GM21447 (cell line): ENCODE data around the gene EI24.

ENCODE experiments used
- ATAC-seq: cut with Tn5 transposase; IDR thresholded peaks from one replicate; pipeline ENCODE4 v1.9.1; 2021; ENCODE audit not compliant: unreplicated experiment

EI24 gene

DNA sequence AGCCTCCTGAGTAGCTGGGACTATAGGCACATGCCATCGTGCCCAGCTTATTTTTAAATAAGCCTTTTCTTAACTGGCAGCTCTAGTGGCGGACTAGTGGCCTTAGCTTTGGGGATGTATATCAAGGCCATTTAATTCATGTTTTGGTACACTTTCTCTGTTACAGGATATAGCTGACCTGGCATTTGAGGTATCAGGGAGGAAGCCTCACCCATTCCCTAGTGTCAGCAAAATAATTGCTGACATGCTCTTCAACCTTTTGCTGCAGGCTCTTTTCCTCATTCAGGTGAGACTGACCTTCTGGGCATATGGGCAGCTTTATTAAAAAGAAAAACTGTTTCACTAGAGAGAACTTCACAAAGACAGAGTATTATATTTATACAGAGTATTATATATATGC is 9.5 kb downstream of the EI24 start:
- ATAC-seq = no peak

DNA sequence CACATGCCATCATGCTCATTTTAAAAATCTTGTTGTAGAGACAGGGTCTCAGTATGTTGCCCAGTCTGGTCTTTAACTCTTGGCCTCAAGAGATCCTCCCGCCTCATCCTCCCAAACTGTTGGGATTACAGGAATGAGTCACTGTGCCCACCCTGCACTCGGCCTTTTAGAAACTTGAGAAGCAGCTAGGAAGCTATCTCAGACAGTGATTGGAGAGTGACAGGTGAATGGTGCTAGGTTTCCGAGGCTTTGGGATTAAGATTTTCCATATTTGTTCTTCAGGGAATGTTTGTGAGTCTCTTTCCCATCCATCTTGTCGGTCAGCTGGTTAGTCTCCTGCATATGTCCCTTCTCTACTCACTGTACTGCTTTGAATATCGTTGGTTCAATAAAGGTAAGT is 10.5 kb downstream of the EI24 start:
- ATAC-seq = no peak

DNA sequence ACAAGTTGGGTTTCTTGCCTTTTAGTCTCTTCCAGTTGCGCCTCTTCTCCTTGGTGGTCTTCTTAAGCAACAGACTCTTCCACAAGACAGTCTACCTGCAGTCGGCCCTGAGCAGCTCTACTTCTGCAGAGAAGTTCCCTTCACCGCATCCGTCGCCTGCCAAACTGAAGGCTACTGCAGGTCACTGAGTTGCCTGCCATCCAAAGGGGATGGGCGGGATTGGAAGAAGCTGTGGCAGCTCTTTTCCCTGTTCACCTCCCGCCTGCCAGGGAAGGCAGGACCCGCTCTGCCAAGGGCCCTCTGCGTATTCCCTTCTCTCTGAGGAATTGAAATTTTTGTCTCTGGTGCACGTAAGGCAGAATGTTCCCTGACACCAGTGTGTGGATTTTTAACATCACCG is 14.2 kb downstream of the EI24 start:
- no peak for ATAC-seq

DNA sequence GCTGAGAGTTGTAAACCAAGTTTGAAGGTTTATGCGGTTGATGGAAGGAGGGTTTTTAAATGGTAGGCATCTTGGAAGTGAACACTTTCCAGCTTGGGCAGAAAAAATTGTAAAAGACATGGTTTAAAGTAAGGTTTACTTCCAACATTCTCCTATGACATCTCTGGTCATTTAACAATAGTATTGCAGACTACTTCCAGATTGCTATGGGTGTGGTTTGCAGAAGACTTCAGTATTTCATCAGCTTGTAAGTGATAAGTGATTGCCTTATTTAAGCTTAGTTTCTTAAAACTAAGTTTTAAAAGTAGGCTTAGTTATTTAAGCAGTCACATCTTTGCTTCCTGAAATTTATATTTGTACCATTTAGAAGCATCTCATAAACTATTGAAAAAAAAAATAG is 16.2 kb downstream of the EI24 start:
- ATAC-seq = no peak

DNA sequence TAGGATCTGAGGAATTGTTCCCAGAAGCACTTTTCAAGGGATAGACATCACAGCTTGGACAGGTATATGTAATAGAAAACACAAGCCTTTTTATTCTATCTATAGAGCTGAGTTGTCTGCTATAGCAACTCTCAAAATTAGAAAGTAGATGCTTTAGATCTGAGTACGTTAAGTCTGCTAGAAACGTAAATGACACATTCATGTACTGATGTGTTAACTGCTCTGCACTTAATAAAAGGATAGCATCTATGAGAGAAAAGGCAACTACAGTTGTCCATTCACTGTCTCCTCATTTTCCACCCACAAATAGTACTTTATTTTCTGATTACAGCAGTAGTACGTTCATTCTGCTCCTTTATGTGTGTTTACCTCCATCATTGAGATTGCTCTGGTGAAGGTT is 17.3 kb downstream of the EI24 start:
- no peak for ATAC-seq

DNA sequence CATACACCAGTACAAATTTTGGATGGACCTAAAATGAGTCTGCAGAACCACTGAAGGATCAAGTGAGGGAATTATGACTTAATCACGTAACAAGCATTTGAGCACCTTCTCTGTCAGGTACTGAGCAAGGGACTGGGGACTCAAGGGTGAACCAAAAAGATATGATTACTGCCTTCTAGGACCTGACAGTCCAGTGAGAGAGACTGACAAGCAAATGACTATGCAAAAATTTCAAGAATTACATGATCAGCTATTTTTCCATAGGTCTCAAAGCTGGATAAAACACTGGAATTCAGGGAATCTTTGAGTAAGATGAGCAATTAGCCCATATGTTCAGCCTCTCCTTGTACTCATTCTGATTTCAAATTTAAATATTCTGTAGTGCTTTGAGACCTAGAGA is 18.2 kb downstream of the EI24 start:
- ATAC-seq = no peak

DNA sequence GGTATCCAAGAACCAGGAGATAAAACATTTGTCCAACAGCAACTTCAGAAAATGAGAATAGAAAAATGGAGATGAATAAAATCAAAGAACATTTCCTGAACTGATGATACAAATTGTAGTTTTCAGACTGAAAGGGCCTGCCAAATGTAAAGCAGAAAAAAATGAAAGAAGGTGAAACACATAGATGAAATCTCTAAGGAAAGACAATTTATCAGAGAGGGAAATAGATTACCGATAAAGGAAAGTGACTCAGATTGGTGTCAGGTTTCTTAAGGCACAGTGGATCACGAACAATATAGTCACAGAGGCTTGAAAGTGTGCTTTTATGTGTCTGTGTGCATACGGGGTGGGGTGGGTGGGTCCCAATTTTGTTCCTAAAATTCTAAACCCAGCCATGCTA is 19.2 kb downstream of the EI24 start:
- ATAC-seq = no peak

DNA sequence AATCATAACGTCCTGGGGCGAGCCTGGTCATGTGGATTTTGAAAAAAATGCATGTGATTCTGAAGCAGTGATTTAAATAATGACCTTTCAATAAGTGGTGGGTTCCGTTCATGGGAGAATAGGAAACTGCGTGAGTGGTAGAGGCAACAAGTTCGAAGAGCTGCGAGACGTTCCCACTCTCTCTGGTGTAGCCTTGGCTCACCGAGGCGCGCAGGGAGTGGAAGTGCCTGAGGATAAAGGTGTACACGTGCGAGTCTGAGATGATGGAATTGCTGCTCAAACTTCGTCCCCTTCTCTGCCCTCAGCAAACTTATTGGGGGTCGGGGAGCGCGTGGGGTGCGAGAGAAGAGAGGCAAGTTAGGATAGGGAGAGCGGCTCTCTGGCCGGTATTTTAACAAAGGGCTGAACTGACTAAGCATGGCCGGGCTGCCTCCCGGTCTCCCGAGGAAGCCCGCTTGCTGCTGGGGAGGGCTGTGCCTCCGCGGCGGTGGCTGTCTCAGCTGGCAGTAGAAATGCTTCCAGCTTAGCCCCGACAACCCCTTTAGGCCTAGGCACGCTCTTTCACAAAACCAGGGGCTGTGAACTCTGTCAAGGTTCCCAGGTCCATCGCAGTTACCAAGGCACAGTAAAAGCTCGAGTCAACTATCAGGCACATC is 22.5 kb downstream of the EI24 start:
- peak; percentile 22 for ATAC-seq

DNA sequence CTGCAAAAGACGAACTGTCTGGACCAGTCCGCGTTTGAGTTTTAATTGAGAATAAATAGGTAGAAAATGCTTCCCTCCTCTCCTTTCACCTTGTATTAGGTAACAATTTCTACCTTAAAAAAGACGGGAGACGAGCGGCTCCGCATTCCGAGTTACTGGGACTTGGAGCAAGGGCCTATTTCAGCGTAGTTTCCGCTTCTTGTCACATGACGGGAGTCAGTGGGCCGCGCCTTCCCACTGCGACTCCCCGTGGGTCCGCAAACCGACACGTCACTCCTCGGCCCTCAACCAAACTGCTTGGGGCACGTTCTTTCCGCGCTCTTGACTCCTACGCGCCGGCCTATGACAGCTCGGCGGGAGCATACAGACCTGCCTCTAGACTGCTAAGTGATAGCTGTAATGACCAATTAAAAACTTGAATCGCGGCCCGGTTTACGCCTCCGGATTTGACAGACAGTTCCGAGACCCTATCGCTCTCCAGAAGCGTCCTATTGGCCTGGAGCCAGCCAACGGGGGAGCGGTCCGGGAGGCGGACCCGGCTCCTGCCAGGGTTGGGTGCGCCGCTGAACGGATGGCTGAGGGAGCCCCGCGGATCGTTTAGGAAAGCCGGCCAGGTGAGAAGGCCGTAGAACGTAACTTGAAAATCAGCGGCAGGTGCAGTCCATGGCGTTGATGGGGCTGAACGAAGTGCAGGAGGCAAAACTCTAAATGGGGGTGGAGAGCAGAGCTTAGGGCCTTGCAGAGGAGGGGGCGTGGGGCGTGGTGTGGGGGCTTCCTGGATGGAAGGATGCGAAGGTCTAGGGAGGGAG is 23.2 kb downstream of the EI24 start, which contains the start of gene STT3A:
Gene STT3A (plus strand): TSS at position 548 of the 809 bp plus-strand sequence. CDS start 3,064 bp downstream, outside the sequence.
- ATAC-seq = peak; percentile 97

DNA sequence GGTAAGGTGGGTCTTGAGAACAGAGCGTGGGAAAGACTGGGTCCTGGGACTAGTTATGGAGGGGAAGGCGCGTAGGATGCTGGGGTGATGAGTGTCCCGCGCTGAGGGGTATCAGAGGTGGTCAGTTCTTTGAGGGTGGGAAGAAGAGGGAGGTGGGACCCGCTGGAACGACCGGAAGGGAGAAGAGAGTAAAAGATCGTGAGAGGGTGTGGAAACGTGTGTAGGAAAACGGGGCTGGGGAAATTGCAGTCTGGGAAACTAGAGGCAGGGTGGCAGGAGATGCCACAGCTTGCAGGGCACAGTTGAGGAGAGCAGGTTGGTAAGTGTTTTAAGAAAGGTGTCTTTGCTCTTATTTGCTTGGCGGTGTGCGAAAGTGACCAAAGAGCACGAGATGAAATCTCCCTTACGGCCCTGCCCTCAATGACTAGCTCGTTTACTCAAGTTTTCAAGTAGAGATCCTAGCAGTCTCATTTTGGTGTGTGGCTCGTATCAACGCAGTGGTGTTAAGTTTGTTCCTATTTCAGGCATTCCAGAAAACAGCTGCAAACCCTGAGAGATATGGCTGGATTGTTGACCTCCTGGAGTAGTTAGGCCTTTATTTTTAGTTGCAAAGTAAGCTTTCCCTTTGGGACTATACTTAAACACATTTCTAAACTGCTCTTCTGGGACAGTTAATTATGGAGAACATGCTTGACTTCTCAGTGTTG is 24.0 kb downstream of the EI24 start:
- ATAC-seq = peak; percentile 1

DNA sequence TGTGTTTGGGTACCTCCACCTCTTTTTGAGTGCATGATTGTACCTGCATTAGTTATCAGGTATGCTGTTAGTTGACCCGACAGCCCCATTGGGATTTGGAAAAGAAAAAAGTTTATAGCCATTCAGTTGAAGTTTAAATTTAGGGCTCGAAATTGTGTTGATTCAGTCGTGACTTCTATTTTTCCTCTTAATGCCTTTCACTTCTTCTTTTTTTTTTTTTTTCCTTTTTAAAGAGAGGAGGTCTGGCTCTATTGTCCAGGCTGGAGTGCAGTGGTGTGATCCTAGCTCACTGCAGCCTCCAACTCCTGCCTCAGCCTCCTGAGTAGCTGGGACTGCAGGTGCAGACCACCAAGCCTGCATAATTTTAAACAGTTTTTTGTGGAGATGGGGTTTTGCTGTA is 25.7 kb downstream of the EI24 start:
- ATAC-seq = no peak

DNA sequence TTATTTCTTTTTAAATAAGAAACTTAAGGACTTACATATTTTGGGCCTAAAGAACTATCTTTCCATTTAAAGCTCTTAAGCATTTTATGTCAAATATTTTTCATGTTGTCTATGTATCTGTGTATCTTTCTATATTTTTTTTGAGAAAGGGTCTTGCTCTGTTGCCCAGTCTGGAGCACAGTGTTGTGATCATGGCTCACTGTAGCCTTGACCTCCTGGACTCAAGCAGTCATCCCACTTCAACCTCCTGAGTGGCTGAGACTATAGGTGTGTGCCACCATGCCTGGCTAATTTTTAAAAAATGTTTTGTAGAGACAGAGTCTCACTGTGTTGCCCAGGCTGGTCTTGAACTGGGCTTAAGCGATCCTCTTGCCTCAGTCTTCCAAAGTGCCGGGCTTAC is 31.4 kb downstream of the EI24 start:
- no peak for ATAC-seq

DNA sequence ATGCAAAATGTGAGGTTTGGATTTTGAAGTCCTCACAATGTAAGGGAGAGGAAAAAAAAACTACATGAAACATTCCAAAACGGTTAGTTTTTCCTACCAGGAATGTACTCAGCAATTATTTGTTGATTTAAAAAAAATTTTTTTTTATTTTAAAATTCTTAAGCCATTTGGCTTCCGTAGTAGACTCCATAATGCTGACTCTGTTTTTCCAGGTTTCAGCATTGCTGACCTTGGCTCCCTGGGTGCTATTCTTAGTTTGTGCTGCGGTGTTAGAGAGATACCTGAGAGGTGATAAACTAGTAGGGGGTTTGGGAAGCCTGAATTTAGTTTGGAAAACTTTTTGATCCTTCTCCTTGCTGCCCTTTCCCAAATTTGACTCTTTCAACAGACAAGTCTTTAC is 33.9 kb downstream of the EI24 start:
- ATAC-seq = no peak

DNA sequence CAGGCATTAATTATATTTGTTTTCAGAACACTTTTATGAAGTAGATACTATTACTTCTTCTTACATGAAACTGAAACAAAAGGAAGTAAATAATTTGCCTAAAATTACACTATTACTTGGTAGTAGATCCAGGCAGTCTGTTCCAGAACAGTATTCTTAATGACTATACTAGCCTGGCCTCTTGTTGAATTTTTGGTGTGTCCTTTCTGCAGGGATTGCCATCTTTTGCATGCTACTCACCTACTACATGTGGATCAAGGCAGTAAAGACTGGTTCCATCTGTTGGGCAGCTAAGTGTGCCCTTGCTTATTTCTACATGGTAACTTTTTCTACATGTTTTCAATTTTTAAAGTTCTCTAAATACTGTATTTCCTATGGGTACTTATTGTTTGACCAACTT is 36.1 kb downstream of the EI24 start:
- ATAC-seq = no peak

DNA sequence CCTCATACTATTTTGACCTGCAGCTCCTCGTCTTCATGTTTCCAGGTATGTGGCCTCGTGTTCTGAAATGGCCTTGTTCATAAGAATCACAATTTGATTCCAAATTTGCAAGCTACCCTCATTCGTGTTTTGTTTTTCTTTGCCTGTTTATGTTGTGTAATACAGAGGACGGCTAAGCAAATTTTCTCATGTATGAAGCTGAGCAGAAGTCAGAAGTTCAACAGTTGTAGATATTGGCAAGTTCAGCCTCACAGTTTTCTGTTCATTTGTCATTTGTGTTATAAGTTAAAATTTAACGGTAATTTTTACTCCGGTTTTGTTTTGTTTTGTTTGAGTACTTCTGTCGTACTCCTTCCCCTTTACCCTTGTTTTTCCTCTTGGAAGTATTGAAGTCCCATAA is 40.3 kb downstream of the EI24 start:
- no peak for ATAC-seq

DNA sequence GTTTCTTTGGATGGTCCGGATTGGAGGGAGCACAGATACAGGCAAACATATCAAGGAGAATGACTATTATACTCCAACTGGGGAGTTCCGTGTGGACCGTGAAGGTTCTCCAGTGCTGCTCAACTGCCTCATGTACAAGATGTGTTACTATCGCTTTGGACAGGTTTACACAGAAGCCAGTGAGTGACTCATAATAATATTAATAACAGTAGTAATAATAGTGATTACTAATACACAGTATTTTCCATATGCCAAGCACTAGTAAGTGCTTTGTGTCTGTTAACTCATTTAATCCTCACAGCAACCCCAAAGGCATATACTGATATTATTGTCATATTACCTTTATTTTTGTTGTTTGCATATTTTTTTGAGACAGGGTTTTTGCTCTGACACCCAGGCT is 49.1 kb downstream of the EI24 start:
- ATAC-seq = no peak

DNA sequence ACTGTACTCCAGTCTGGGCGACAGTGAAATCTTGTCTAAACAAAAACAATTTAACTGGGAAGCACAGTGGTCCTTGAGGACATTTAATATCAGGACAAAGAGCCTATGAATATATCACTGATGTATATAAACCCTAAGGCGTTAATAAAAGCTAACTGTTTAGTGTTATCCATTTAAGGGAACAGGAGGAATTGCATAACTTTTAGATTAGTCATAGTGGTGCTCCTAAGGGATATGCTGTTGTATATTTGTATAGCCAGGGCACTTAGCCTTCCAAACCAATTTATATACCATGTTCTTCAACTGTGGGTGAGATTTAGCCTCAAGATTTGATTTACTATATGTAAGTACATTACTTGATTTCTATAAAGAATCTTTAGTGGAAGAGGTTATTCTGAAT is 52.7 kb downstream of the EI24 start:
- ATAC-seq = no peak

DNA sequence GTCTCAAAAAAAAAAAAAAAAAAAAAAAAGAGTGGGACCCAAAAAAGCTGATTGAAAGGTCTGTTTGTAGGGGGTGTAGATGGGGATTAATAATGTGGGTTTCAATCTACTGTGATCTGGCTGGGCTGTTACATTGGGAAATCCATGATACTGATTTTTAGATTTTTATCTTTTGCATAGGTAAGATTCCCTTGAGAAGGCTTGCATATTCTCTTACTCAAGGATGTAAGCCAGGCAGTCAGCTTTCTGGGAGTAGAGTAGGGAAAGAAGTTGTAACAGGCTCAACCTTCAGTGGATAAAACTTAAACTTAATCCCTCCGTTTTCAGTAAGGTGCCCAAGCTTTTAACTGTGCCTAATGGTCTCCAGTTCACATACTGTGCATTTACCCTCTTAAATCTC is 53.8 kb downstream of the EI24 start:
- no peak for ATAC-seq

DNA sequence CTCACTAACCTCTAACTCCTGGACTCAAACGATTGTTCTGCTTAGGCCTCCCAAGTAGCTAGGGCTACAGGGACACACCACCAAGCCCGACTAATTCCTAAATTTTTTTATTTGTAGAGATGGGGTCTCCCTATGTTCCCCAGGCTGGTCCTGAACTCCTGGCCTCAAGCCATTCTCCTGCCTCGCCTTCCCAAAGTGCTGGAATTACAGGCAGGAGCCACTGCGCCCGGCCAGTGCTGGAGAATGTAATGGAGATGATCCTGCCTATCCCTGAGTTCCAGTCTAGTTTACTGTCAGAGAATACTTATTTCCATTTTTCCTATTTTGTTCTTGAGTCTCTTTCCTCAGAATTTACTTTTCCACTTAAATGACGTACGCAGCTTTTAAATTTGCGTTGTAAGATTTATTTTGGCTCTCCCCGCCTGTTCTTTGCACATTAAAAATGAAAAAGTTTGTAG is 55.5 kb downstream of the EI24 start, which contains the start of gene CHEK1:
Gene CHEK1 (plus strand): TSS at position 408 of the 458 bp plus-strand sequence. CDS start 1,606 bp downstream, outside the sequence.
- ATAC-seq = no peak

DNA sequence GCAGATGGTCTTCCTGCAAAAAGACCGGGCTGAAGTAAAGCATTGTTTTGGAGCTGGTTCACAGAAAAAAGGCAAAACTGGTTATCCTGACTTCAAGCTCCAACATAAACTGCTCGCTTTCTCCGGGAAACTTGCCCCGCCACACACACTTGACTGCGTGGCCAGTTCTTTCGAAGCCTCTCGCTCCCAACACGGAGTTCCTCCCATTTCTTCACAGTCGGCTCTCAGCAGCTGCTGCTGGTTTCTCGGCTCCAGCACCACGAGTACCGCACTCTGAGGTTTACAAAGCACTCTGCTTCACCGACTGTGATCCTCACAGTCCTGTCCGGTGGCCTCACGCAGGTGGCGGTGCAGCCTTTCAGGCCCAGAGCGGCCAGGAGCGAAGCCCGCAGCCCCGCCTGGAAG is 56.0 kb downstream of the EI24 start:
- ATAC-seq = peak; percentile 29

DNA sequence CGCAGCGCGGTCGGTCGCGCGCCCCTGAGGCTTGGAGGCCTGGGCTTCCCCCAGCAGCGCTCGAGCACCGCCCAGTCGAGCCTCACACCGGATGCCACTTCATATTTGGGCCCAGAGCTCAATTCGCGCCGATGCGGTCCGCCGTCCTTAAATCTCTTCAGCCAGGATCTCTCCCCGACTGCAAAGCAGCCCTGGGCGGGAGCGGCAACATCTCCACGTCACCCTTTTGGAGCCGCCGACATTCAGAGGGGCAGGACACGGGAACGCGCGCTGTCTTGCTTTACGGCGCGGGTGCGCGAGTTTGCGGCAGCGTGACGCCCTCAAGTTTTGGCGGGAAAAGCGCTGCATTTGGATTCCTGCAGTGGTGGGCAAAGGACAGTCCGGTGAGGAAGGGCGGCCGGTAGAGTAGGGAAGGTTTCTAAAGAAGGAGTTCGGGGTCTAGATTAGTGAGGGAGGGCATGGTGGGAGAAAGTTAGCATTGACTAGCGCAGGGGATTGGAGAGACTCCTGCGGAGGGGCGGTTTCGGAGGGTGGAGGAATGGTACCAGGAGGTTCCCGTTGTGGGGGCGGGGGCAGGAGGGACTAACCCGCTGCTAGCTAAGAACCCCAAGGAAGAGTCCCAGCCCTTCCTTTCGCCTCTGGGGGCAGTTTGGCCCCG is 56.5 kb downstream of the EI24 start:
- peak; percentile 78 for ATAC-seq
